ENCODE measurements around the gene FES.
"Not testable (repeated sequence)": the region's sequence is repeated elsewhere in the genome, so short reads cannot be mapped to it uniquely, and the experiment has no call there.

Gene FES

GRCh38 chr15:90883976-90884718 lies at the start of gene FES:
Gene FES (plus strand): TSS chr15:90884504. CDS start chr15:90885046, 542 bp downstream.
- DNase-seq: peak; percentile 74 to 87 (median 78)

- DNase-seq: no peak
Observed at GRCh38 chr15:90834626-90835025, 49.7 kb upstream of the FES start.

DNA sequence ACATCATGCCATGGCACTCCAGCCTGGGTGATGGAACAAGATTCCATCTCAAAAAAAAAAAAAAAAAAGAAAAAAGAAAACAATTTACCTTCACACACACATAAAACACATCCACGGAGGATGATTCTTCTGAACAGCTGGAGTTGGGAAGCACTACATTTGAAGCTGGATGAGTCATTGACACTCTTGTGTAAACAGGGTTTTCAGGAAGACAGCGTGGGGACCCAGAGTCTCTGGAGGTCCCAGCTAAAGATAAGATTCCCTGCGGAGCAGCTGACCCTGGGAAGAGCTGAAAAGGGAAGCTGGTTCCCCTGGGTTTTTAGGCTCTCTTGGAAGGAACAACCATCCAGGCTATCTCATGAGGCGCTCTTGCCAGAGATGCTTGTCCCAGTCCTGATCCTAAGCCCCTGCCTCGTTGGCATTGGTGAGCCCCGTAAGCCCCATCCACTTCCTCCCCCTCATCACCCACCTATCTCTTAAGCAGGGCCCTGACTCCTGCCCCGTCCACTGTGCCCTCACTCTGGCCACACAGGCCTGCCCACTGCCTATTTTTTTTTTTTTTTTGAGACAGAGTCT lies 47.9 kb upstream of the FES start:
- DNase-seq: peak; percentile 84 to 91 (median 85)

DNA sequence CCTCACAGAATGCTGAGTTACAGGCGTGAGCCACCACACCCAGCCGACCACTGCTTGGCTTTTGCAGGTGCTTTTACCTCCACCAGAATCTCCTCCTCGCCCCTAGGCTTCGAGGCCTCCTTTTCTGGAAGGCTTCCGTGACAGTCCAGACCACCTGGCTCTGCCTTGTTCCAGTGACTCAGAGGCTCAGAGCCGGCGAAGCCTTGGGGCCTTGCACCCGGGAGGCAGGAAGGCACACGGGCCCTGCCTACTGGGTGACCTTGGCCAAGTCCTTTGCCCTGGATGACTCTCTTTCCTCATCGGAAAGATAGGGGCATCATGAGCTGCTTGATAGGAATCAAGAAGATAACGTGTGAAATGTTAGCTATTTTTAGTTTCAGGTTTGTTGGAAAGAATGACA lies 47.2 kb upstream of the FES start:
- DNase-seq: no peak

GRCh38 chr15:90838139-90838538 lies 46.2 kb upstream of the FES start:
- peak; percentile 84 to 91 (median 86) for DNase-seq

DNA sequence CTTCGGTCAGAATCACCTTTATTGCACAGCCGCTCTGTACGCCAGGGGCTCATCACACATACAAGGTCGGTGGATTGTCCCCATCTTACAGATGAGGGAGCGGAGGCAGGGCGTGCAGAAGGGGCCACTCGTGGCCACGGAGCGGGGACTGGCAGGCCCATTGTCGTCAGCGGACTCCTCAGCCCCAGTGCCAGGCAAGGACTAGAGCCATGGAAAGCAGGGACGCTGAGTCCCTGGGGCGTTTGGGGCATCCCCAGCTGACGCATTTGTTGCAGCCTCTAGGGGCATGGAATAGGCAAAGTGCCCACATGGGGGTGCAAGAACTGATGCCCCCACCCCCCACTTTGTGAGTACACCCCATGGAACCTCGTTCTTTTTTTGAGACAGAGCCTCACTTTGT lies 45.8 kb upstream of the FES start:
- DNase-seq: no peak

- peak; percentile 79 to 84 (median 80) for DNase-seq
Observed at GRCh38 chr15:90839187-90840071, 44.9 kb upstream of the FES start.

DNA sequence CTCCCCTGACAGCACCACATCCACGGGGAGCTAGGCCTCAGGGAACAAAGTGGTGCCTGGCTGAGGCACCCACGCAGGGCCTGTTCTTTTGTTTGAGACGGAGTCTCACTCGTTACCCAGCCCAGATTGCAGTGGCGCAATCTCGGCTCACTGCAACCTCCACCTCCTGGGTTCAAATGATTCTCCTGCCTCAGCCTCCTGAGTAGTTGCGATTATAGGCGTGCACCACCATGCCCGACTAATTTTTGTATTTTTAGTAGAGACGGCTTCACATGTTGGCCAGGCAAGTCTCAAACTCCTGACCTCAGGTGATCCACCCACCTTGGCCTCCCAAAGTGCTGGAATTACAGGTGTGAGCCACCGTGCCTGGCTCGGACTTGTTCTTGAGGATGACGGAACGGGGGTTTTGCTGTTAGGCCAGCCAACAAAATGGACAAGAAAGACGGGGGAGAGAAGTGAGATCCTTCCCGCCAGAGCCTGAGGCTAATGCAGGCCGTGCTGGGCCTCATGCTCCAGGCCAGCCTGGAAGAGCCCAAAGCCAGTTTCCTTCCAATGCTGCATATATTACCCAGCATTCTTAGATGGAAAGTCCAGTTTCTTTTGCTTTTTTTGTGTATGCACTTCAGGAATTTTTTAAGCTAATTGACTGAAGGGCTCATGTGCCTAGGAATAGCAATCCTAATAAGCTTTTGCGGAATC lies 44.0 kb upstream of the FES start:
- DNase-seq: no peak

GRCh38 chr15:90840954-90841353 lies 43.4 kb upstream of the FES start:
- no peak for DNase-seq

DNA sequence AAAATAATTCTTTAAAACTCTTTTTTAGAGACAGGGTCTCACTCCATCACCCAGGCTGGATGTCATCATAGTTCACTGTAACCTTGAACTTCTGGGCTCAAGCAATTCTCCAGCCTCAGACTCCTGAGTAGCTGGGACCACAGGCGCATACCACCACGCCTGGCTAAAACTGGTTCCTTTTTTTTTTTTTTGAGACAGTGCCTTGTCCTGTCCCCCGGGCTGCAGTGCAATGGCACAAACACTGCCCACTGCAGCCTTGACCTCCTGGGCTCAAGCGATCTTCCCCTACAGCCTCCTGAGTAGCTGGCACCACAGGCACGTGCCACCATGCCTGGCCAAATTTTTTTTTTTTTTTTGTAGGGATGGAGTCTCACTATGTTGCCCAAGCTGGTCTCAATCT lies 39.6 kb upstream of the FES start:
- DNase-seq: peak in 1 of 3 donors; percentile 39

DNA sequence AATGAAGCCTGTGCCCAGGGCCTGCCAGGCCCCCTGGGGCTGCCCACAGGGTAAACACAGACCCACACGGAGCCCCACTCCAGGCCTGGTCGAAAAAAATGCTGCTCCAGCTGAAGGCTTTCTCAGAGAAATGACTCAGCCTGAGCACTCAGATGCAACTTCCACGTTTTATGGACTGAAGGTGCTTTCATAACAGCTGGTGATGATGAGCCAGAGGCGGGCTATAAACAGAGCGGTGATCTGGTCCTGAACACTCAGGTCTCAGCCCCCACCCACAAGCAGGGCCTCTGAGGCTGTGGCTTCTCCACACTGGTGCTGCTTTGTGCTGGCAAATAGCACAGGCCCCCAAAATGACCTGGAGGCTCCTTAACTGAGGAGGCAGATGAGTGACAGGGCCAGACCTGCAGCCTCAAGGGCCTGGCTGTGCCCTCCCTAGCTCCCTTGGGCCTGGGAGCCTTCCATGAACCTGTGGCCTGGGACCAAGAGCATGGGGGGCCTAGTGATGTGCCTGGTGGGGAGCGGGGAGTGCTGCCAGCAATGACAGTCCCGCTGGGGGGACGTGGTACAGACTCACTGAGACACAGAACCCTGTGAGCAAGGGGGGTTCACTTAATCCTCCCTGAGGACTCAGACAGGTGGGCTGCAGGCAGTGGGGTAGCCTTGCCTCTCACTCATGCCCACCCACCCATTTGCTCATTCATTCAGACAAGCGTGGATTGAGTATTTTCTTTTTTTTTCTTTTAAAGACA lies 38.9 kb upstream of the FES start:
- DNase-seq: peak; percentile 91 to 98 (median 96)

DNA sequence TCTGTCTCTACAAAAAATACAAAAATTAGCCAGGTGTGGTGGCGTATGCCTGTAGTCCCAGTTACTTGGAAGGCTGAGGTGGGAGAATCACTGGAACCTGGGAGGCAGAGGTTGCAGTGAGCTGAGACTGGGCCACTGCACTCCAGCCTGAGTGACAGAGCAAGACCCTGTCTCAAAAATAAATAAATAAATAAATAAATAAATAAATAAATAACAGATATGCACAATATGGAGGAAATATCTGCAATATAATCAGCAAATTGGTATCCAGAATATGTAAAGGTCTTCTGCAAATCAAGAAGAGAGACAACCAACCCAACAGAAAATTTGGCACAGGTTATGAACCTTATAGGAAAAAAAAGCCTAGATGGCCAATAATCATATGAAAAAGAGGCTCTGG lies 34.9 kb upstream of the FES start:
- DNase-seq: not testable (repeated sequence)

DNA sequence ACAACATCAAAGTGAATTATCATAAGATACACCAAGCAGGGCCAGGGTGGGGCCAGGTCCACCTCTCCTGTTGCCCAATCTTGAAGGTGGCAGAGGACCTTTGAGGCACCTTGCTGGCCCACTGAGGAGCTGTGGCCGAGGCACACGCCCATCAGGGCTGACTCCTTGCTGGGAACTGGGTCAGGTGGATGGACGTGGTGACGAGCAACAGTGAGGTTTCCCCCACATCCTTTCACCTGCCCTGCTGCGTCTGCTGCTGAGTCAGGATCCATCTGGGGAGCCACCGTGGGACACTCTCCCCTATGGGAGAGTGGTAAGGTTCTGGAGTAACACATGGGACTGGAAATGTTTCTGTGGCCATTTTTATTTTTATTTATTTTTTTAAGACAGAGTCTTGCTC lies 33.2 kb upstream of the FES start:
- DNase-seq: no peak

DNA sequence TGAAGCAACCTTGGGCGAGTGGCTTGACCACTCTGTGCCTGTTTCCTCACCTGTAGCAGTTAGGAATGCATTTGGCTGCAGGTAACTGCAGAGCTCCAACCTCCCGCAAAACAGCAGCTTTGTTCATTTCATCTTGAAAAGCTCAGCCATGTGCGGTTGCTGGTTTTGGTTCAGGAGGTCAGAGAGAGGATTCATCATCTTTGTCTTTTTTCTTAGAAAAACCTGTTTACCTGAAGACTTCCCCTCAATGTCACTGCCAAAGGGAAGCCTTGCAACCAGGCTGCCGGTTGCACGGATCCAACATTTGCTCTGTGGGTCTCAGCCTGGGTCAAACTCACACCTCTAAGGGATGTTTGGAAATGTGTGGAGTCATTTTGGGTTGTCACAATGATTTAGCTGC lies 32.4 kb upstream of the FES start:
- no peak for DNase-seq

DNA sequence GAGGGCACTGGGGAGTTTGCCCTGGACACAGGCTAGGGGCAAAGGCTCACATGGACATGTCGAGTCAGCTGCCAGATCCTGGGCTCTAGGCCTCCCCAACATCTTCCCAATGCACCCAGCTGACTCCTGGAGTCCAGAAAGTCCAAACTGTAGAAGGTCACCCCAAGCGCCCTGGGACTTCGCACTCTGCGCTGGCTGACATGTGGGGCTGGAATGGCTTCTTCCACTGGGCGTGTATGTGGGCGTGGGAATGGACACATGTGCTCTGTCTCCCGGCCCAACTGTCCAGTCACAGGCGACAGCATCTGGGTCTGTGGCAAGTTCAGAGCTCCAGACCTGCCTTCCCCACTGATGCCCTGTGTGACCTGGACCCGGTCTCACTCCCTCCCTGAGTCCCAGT lies 29.2 kb upstream of the FES start:
- peak in 1 of 3 donors; percentile 52 for DNase-seq

GRCh38 chr15:90857337-90857736 lies 27.0 kb upstream of the FES start:
- no peak for DNase-seq

DNA sequence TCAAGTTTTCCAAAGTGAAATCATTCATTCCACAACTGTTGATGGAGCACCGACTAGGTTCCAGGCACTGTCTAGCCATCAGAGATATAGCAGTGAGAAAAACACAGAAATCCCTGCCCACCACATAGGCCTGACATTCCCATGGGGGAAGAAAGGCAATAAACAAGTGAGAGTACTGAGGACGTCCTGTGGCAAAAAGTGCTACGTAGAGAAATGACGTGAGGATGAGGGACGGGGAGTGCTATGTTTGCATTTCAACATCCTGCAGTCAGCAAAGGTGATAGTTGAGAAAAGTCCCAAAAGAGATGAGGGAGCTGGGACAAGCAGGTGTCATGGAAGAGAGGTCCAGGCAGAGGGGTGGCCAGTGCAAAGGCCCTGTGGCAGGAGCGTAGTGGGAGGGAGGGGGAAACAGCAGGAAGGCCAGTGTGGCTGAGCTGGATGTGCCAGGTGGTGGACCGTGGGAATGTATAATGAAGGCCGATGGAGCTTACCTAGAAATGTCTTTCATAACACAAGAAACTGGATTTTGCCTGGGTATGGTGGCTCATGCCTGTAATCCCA lies 26.3 kb upstream of the FES start:
- no peak for DNase-seq

DNA sequence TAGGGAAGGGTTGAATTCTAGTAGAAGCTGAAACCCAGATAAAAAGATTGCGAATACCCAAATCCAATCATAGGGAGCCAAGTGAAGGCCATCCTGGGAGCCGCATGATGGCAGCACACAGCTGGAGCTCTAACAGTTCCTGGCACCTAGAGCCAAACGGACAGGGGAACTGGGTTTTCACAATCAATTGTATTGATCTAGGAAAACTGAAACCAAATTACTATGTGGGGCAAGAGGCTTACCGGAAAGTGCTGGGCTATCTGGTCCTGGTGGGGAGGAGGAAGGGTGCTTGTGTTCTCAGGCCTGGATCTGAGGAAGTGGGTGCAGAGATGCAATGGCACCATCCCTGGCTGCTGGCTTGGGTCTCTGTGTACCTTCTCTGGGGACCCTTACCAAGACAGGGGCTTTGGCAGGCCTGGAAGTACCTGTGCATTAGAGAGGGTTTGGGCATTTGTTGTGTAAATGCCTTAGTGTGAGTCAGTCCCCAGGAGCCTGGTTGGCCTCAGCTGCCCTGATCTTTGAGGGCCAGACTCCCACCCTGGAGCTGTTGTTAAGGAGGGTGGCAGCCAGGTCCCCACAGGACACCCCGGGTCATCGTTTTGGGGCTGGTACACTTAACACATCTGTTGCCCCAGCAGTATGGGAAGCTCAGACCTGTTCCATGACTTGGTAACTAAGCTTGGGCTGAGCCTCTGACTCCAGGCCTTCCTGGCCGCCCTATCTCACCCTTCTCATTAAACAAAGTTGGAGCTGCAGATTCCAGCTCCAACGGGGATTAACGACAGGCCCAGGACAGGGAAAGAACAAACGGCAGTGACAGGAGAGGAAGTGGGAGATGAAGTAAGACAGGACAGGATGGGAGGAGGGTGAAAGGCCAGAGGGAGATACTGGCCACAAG lies 24.8 kb upstream of the FES start:
- no peak for DNase-seq

GRCh38 chr15:90860450-90860849 lies 23.9 kb upstream of the FES start:
- no peak for DNase-seq

- no peak for DNase-seq
Observed at GRCh38 chr15:90860942-90861675, 23.2 kb upstream of the FES start.

Data from suppressor macrophage treated with lipopolysaccharide for 1 hour (primary cell).